HepG2 (cell line): ENCODE data around the gene COX4I1. TPM values are rescaled to one million over a fixed set of nuclear protein-coding genes. Genes with fewer than 3 reads are reported as not detected.

Source experiments
- AGO1 ChIP-seq: fragments of 200-400 bp; formaldehyde crosslinking; IDR thresholded peaks from 2 replicates; pipeline ENCODE4 v1.6.1; 2017; ENCODE audit warnings: mild to moderate bottlenecking, low read depth, low read length, moderate library complexity; ENCODE audit not compliant: poor library complexity, severe bottlenecking
- ATF2 ChIP-seq: sonication (generic); formaldehyde crosslinking; IDR thresholded peaks from 2 replicates; pipeline ENCODE4 v1.4.0; 2020; ENCODE audit warnings: missing genetic modification reagents
- CBX5 ChIP-seq: sonication (generic); formaldehyde crosslinking; IDR thresholded peaks from 2 replicates; pipeline ENCODE4 v1.4.0; 2020; ENCODE audit warnings: missing genetic modification reagents, borderline replicate concordance
- CREM ChIP-seq, 2 experiments: sonication (generic) in 1 of 2; formaldehyde crosslinking in 1 of 2; IDR thresholded peaks; 2 replicates each; pipeline versions ENCODE4 v1.4.0 to v1.6.1; 2016 to 2020; ENCODE audit warnings: antibody characterized with exemption in 1 of 2, mild to moderate bottlenecking in 1 of 2, missing genetic modification reagents in 1 of 2
- DPF2 ChIP-seq: sonication (generic); formaldehyde crosslinking; IDR thresholded peaks from 2 replicates; pipeline ENCODE4 v1.4.0; 2020; ENCODE audit warnings: mild to moderate bottlenecking, low read depth, missing genetic modification reagents, borderline replicate concordance
- DRAP1 ChIP-seq: IDR thresholded peaks from 2 replicates; pipeline ENCODE4 v1.6.1; 2016; ENCODE audit warnings: missing genetic modification reagents, missing compliant biosample characterization
- HIC2 ChIP-seq: sonication (generic); formaldehyde crosslinking; IDR thresholded peaks from 2 replicates; pipeline ENCODE4 v1.9.0; 2022; ENCODE audit warnings: low read depth, missing genetic modification reagents
- IRX3 ChIP-seq: sonication (generic); formaldehyde crosslinking; IDR thresholded peaks from 2 replicates; pipeline ENCODE4 v1.8.1; 2023; ENCODE audit warnings: mild to moderate bottlenecking, low read depth, missing genetic modification reagents, borderline replicate concordance
- PAX8 ChIP-seq: sonication (generic); formaldehyde crosslinking; IDR thresholded peaks from 2 replicates; pipeline ENCODE4 v1.8.0; 2022; ENCODE audit warnings: mild to moderate bottlenecking, missing genetic modification reagents, borderline replicate concordance
- SRSF9 ChIP-seq: fragments of 200-400 bp; formaldehyde crosslinking; IDR thresholded peaks from 2 replicates; pipeline ENCODE4 v1.6.1; 2018; ENCODE audit warnings: borderline replicate concordance, mild to moderate bottlenecking, low read depth, low read length; ENCODE audit not compliant: insufficient read depth, poor library complexity, severe bottlenecking
- ZEB1 ChIP-seq: IDR thresholded peaks from 2 replicates; pipeline ENCODE4 v1.6.1; 2012; ENCODE audit warnings: mild to moderate bottlenecking, low read depth, inconsistent platforms; ENCODE audit not compliant: insufficient replicate concordance
- ZKSCAN8 ChIP-seq: IDR thresholded peaks from 2 replicates; pipeline ENCODE4 v1.6.1; 2016; ENCODE audit warnings: borderline replicate concordance, missing genetic modification reagents, missing compliant biosample characterization
- ZNF160 ChIP-seq: sonication (generic); formaldehyde crosslinking; IDR thresholded peaks from 2 replicates; pipeline ENCODE4 v1.8.0; 2022; ENCODE audit warnings: mild to moderate bottlenecking, inconsistent platforms, missing genetic modification reagents
- ZNF34 ChIP-seq: sonication (generic); formaldehyde crosslinking; IDR thresholded peaks from 2 replicates; pipeline ENCODE4 v1.4.0; 2020; ENCODE audit warnings: mild to moderate bottlenecking, missing genetic modification reagents, borderline replicate concordance
- ZNF350 ChIP-seq: sonication (generic); formaldehyde crosslinking; IDR thresholded peaks from 2 replicates; pipeline ENCODE4 v1.4.0; 2020; ENCODE audit warnings: mild to moderate bottlenecking, low read depth, missing genetic modification reagents, borderline replicate concordance
- ZNF484 ChIP-seq: sonication (generic); formaldehyde crosslinking; IDR thresholded peaks from 2 replicates; pipeline ENCODE4 v1.5.1; 2020; ENCODE audit warnings: mild to moderate bottlenecking, low read depth, missing genetic modification reagents, borderline replicate concordance
- ZNF724P ChIP-seq: sonication (generic); formaldehyde crosslinking; IDR thresholded peaks from 2 replicates; pipeline ENCODE4 v1.8.0; 2022; ENCODE audit warnings: missing genetic modification reagents, borderline replicate concordance
- ZSCAN30 ChIP-seq: sonication (generic); formaldehyde crosslinking; IDR thresholded peaks from 2 replicates; pipeline ENCODE4 v1.5.0; 2020; ENCODE audit warnings: mild to moderate bottlenecking, missing genetic modification reagents
- polyA plus RNA-seq, 8 experiments: library from polyadenylated mRNA; depleted of rRNA in 3 of 8; stranded (reverse) in 7 of 8; unstranded in 1 of 8; fragments of >200 nt; fragmentation: Illumina TruSeq in 4 of 8; extraction: Trizol in 4 of 8; gene quantifications; 2 replicates each; pipeline versions ENCODE4 v1.2.1 to v1.2.3, GENCODE V29; 2011 to 2016; ENCODE audit warnings: low read depth in 4 of 8, missing spikeins in 1 of 8, mixed read lengths in 1 of 8; ENCODE audit not compliant: insufficient read depth in 1 of 8
- total RNA-seq, 5 experiments: library from RNA; depleted of rRNA; stranded (reverse); fragments of >200 nt; fragmentation: Illumina TruSeq; extraction: Trizol; gene quantifications; 2 replicates each; pipeline ENCODE4 v1.2.3, GENCODE V29; 2016; ENCODE audit warnings: low read depth in 1 of 5
- TF ChIP-seq, protein P1 (sequence below): IDR thresholded peaks from 2 replicates; pipeline ENCODE4 v1.4.0; 2020; ENCODE audit warnings: mild to moderate bottlenecking, missing genetic modification reagents

The COX4I1 gene
- total and polyA plus RNA-seq, 2 of the 13 experiments (the other 11 are each of a cell fraction or from before 2014, with no cell fraction given), result 658 to 902 TPM

GRCh38 chr16:85847681-85848601 lies 48.4 kb downstream of the COX4I1 start (continued):
- TF ChIP-seq ZNF160 (peak; percentile 53; the same call in 1 of the 2 replicates), AGO1 (no peak), ZSCAN30 (CRISPR knock-in tag) (peak; percentile 90), ZNF350 (peak; percentile 93), DRAP1 (peak; percentile 81), ZNF484 (CRISPR knock-in tag) (0 out of 2 replicates have a peak, but pooled peaks have one; percentile 36), ZNF724P (CRISPR knock-in tag) (0 out of 2 replicates have a peak, but pooled peaks have one; percentile 26), ZNF34 (CRISPR knock-in tag) (peak; percentile 61; the same call in 1 of the 2 replicates), ATF2 (CRISPR knock-in tag) (peak; percentile 88; the same call in 1 of the 2 replicates), ZEB1 (peak; percentile 34), ZKSCAN8 (CRISPR knock-in tag) (peak; percentile 65; the same call in 1 of the 2 replicates), DPF2 (peak; percentile 98), PAX8 (0 out of 2 replicates have a peak, but pooled peaks have one; percentile 26), HIC2 (CRISPR knock-in tag) (peak; percentile 91), SRSF9 (no peak), IRX3 (CRISPR knock-in tag) (0 out of 2 replicates have a peak, but pooled peaks have one; percentile 79), CBX5 (CRISPR knock-in tag) (peak; percentile 93; the same call in 1 of the 2 replicates), CREM (IDR thresholded peaks at IDR 0.05) (peak; percentile 80), CREM (CRISPR knock-in tag; IDR thresholded peaks at IDR 0.05) (no peak)
- TF ChIP-seq, protein P1, sequence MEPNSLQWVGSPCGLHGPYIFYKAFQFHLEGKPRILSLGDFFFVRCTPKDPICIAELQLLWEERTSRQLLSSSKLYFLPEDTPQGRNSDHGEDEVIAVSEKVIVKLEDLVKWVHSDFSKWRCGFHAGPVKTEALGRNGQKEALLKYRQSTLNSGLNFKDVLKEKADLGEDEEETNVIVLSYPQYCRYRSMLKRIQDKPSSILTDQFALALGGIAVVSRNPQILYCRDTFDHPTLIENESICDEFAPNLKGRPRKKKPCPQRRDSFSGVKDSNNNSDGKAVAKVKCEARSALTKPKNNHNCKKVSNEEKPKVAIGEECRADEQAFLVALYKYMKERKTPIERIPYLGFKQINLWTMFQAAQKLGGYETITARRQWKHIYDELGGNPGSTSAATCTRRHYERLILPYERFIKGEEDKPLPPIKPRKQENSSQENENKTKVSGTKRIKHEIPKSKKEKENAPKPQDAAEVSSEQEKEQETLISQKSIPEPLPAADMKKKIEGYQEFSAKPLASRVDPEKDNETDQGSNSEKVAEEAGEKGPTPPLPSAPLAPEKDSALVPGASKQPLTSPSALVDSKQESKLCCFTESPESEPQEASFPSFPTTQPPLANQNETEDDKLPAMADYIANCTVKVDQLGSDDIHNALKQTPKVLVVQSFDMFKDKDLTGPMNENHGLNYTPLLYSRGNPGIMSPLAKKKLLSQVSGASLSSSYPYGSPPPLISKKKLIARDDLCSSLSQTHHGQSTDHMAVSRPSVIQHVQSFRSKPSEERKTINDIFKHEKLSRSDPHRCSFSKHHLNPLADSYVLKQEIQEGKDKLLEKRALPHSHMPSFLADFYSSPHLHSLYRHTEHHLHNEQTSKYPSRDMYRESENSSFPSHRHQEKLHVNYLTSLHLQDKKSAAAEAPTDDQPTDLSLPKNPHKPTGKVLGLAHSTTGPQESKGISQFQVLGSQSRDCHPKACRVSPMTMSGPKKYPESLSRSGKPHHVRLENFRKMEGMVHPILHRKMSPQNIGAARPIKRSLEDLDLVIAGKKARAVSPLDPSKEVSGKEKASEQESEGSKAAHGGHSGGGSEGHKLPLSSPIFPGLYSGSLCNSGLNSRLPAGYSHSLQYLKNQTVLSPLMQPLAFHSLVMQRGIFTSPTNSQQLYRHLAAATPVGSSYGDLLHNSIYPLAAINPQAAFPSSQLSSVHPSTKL, result peak; percentile 95
